SK-N-SH (cell line): ENCODE measurements around the gene TMEM150A. TPM values are rescaled to one million over a fixed set of nuclear protein-coding genes. Genes with fewer than 3 reads are reported as not detected.

Experiments used
- CTCF ChIA-PET: fragments of 300-600, 350-600 bp; formaldehyde crosslinking; extraction: SDS; loops from one replicate; lab custom pipeline; 2021; lab: Yijun Ruan, JAX
- POLR2A ChIA-PET: fragments of 350-600 bp; sonication (Branson Sonifier 250); formaldehyde crosslinking; extraction: SDS; loops from one replicate; lab custom pipeline; 2020; ENCODE audit warnings: antibody characterized with exemption, inconsistent platforms; lab: Yijun Ruan, JAX
- DNase-seq: peaks from one replicate; pipeline ENCODE4 v3.0.0; 2012
- H2AFZ ChIP-seq: fragments of 200-600 bp; sonication (generic); 2 replicates; pipeline ENCODE4 v1.8.1; 2016; ENCODE audit warnings: antibody characterized with exemption, mild to moderate bottlenecking, low read depth
- H3F3A ChIP-seq: fragments of 200-600 bp; sonication (generic); replicated peaks from 2 replicates; pipeline ENCODE3; 2016; ENCODE audit warnings: antibody characterized with exemption, mild to moderate bottlenecking; ENCODE audit not compliant: insufficient read depth
- H3K27ac ChIP-seq, 2 experiments: fragments of 200-500 bp in 1 of 2; fragments of 200-600 bp in 1 of 2; sonication (Bioruptor generic) in 1 of 2; sonication (generic), shearing (Covaris generic) in 1 of 2; 2 replicates each; pipeline versions ENCODE4 v1.5.1 to v1.6.1; 2014 to 2016; ENCODE audit warnings: low read depth in 2 of 2, inconsistent platforms in 1 of 2, low read length in 1 of 2, mild to moderate bottlenecking in 1 of 2, mixed read lengths in 1 of 2
- H3K27me3 ChIP-seq: fragments of 200-600 bp; sonication (generic), shearing (Covaris generic); 2 replicates; pipeline ENCODE4 v1.6.1; 2016; ENCODE audit warnings: mixed run types; ENCODE audit not compliant: insufficient read depth
- H3K36me3 ChIP-seq, 2 experiments: fragments of 200-500 bp in 1 of 2; fragments of 200-600 bp in 1 of 2; sonication (Bioruptor generic) in 1 of 2; sonication (generic) in 1 of 2; replicated peaks in 1 of 2; 2 replicates each; pipeline versions ENCODE3 to v1.5.1; 2014 to 2016; ENCODE audit warnings: low read length in 1 of 2, mild to moderate bottlenecking in 1 of 2; ENCODE audit not compliant: insufficient read depth in 2 of 2, control insufficient read depth in 1 of 2
- H3K4me1 ChIP-seq, 2 experiments: fragments of 200-500 bp in 1 of 2; fragments of 200-600 bp in 1 of 2; sonication (Bioruptor generic) in 1 of 2; sonication (generic), shearing (Covaris generic) in 1 of 2; 2 replicates each; pipeline versions ENCODE4 v1.5.1 to v1.6.1; 2014 to 2016; ENCODE audit warnings: low read depth in 1 of 2, low read length in 1 of 2, mixed run types in 1 of 2; ENCODE audit not compliant: insufficient read depth in 2 of 2, control insufficient read depth in 1 of 2
- H3K4me2 ChIP-seq: fragments of 200-600 bp; sonication (generic), shearing (Covaris generic); 2 replicates; pipeline ENCODE4 v1.6.1; 2017; ENCODE audit warnings: mixed run types
- H3K4me3 ChIP-seq, 2 experiments: fragments of 200-500 bp in 1 of 2; fragments of 200-600 bp in 1 of 2; sonication (Bioruptor generic) in 1 of 2; sonication (generic), shearing (Covaris generic) in 1 of 2; 2 replicates each; pipeline versions ENCODE4 v1.5.1 to v1.8.1; 2014 to 2016; ENCODE audit warnings: low read depth in 2 of 2, inconsistent platforms in 1 of 2, low read length in 1 of 2, mild to moderate bottlenecking in 1 of 2, mixed read lengths in 1 of 2, moderate library complexity in 1 of 2
- H3K79me2 ChIP-seq: fragments of 200-600 bp; sonication (generic); 2 replicates; pipeline ENCODE4 v1.8.1; 2017; ENCODE audit warnings: mild to moderate bottlenecking; ENCODE audit not compliant: insufficient read depth
- H3K9ac ChIP-seq: fragments of 200-600 bp; sonication (generic); 2 replicates; pipeline ENCODE4 v1.6.1; 2017; ENCODE audit warnings: mixed run types
- H3K9me2 ChIP-seq: fragments of 200-600 bp; sonication (generic); 2 replicates; pipeline ENCODE4 v1.6.1; 2017; ENCODE audit warnings: mixed run types
- H3K9me3 ChIP-seq: fragments of 200-600 bp; sonication (generic); 2 replicates; pipeline ENCODE4 v1.6.1; 2017; ENCODE audit warnings: mixed run types, mild to moderate bottlenecking, moderate library complexity
- H4K20me1 ChIP-seq: fragments of 200-600 bp; sonication (generic); 2 replicates; pipeline ENCODE4 v1.6.1; 2017; ENCODE audit warnings: mild to moderate bottlenecking, mixed run types; ENCODE audit not compliant: insufficient read depth
- FOXJ3 ChIP-seq: sonication (generic); formaldehyde crosslinking; IDR thresholded peaks from 2 replicates; pipeline ENCODE4 v1.5.1; 2020; ENCODE audit warnings: mild to moderate bottlenecking, missing genetic modification reagents
- FOXM1 ChIP-seq: IDR thresholded peaks from 2 replicates; pipeline ENCODE4 v1.4.0; 2012; ENCODE audit warnings: low read depth, mild to moderate bottlenecking
- GATA2 ChIP-seq: sonication (generic); formaldehyde crosslinking; IDR thresholded peaks from 2 replicates; pipeline ENCODE4 v1.5.0; 2020; ENCODE audit warnings: mild to moderate bottlenecking, missing genetic modification reagents
- JUND ChIP-seq: IDR thresholded peaks from 2 replicates; pipeline ENCODE4 v1.4.0; 2012
- MEF2A ChIP-seq: IDR thresholded peaks from 2 replicates; pipeline ENCODE4 v1.4.0; 2012; ENCODE audit warnings: low read depth, borderline replicate concordance
- PBX3 ChIP-seq: IDR thresholded peaks from 2 replicates; pipeline ENCODE4; 2012
- POLR2AphosphoS5 ChIP-seq: IDR thresholded peaks from 2 replicates; pipeline ENCODE4 v1.6.1; 2012; ENCODE audit warnings: low read depth, low read length
- RAD21 ChIP-seq: IDR thresholded peaks from 2 replicates; pipeline ENCODE4 v1.6.1; 2012; ENCODE audit warnings: mild to moderate bottlenecking, low read length
- SMC3 ChIP-seq: IDR thresholded peaks from 2 replicates; pipeline ENCODE4 v1.6.1; 2012; ENCODE audit warnings: low read depth, low read length, improper control_type of control experiment
- USF1 ChIP-seq: IDR thresholded peaks from 2 replicates; pipeline ENCODE4 v1.4.0; 2012; ENCODE audit warnings: low read depth, borderline replicate concordance
- WGBS: methylation state at CpG from one replicate; pipeline ENCODE4 v1.1.6; 2017; ENCODE audit warnings: low lambda C conversion rate; 5-methylcytosine and 5-hydroxymethylcytosine counted together
- polyA plus RNA-seq, 3 experiments: library from polyadenylated mRNA; depleted of rRNA; stranded (reverse); fragments of >200 nt; gene quantifications; 2 replicates each; pipeline ENCODE4 v1.2.3, GENCODE V29; 2012
- TF ChIP-seq, protein P1 (sequence below): IDR thresholded peaks from 2 replicates; pipeline ENCODE4 v1.4.0; 2012; ENCODE audit warnings: low read depth, borderline replicate concordance

TMEM150A gene
- polyA plus RNA-seq, 1 of the 3 experiments (the other 2 are of a cell fraction): 20.2 TPM

GRCh38 chr2:85611217-85611704 lies 8.8 kb upstream of the TMEM150A start:
- POLR2A ChIA-PET: interaction anchor here (0.6 to 1.5 kb wide), 13 partner anchors 9 to 293 kb away, joined by 3 to 10 read pairs (median 3); partner anchors contain the start of genes ELMOD3, GGCX, RETSAT and RNF181
- peak; percentile 31 for DNase-seq

More at GRCh38 chr2:85611217-85611704, 8.8 kb upstream of the TMEM150A start:
- Histone ChIP-seq H3K4me1 (peaks cover under 1 to 8% of the 10 kb centered on the region in 2 experiments; a peak in 1 of 4 replicates), H4K20me1 (no peaks in the 10 kb centered on the region)
- TF ChIP-seq FOXJ3 (CRISPR knock-in tag): no peak
- TF ChIP-seq GATA2 (CRISPR knock-in tag): no peak
- no peak for TF ChIP-seq POLR2AphosphoS5
- no peak for TF ChIP-seq MEF2A
- TF ChIP-seq JUND: no peak
- no peak for TF ChIP-seq SMC3
- TF ChIP-seq FOXM1: no peak
- TF ChIP-seq, protein P1, sequence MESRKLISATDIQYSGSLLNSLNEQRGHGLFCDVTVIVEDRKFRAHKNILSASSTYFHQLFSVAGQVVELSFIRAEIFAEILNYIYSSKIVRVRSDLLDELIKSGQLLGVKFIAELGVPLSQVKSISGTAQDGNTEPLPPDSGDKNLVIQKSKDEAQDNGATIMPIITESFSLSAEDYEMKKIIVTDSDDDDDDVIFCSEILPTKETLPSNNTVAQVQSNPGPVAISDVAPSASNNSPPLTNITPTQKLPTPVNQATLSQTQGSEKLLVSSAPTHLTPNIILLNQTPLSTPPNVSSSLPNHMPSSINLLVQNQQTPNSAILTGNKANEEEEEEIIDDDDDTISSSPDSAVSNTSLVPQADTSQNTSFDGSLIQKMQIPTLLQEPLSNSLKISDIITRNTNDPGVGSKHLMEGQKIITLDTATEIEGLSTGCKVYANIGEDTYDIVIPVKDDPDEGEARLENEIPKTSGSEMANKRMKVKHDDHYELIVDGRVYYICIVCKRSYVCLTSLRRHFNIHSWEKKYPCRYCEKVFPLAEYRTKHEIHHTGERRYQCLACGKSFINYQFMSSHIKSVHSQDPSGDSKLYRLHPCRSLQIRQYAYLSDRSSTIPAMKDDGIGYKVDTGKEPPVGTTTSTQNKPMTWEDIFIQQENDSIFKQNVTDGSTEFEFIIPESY: no peak
- no peak for TF ChIP-seq RAD21
- TF ChIP-seq PBX3: no peak
- no peak for TF ChIP-seq USF1
- TF ChIP-seq, all 33 proteins: peak for 0
- H3K79me2 ChIP-seq: peaks cover 65% of the 10 kb centered on the region
- H3K9me2 ChIP-seq: no peaks in the 10 kb centered on the region
- CTCF ChIA-PET: interaction anchor here (1.6 to 1.8 kb wide), 2 partner anchors 9 to 26 kb away, joined by 4 to 6 read pairs; partner anchors contain the start of gene TMEM150A
- peak overlapping the region; percentile 81 for H3K9ac ChIP-seq
- peak overlapping the region; percentile 98; the same call in 1 of the 2 replicates for H2AFZ ChIP-seq
- H3K4me3 ChIP-seq: peak overlapping the region; percentile 79 to 93
- peaks cover 32% of the 10 kb centered on the region for H3F3A ChIP-seq
- peak overlapping the region; percentile 74 to 81; a peak in 3 of 4 replicates for H3K27ac ChIP-seq
- peaks cover 21 to 29% of the 10 kb centered on the region in 2 experiments for H3K36me3 ChIP-seq
- no peaks in the 10 kb centered on the region for H3K27me3 ChIP-seq
- no peaks in the 10 kb centered on the region for H3K9me3 ChIP-seq
- peak overlapping the region; percentile 96 for H3K4me2 ChIP-seq
- WGBS: 9% methylated on average over 22 of the region's 24 CpGs
